ENCODE measurements around the gene DYNLRB2.

The DYNLRB2 gene

DNA sequence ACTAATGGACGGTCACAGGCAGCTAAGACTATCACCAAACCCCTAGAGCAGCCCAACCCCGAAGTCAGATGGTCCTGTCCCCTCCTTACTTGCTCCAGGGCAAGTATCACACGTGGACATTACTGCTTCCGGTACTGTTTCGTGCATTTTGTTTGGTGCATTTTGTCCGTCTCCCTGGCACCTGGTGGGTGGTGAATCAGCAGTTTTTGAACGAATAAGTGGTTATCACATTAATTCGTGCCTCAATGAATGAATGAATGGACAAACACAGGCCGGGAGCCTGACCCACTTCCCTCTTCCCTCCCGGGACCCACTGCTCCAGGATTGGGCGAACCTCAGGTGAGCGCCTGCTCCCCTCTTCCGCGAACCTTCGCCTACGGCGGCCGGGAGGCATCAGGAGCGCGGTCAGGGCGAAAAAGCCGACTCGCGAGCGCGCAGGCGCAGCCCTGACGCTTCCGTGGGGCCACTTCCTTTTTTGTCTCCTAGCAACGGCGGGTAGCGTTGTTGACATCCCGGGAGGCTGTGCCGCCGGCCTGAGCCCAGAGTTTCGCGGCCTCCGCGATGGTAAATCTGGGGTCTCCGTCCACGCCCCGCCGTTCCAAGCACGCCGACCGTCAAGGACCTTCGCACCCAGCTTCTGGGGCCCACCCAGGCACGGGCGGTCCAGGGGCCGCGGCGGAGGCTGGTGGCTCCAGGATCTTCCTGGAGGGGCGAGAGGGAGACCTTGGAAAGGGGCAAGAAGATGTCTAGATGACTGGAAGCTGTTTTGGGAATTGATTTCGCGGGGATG, at the start of gene DYNLRB2:
DYNLRB2 (plus strand) TSS at position 478 of the 790 bp plus-strand sequence; CDS start at position 562, 84 bp downstream.
- peak; percentile 78 for DNase-seq (ENCODE audit: low read depth)

DNA sequence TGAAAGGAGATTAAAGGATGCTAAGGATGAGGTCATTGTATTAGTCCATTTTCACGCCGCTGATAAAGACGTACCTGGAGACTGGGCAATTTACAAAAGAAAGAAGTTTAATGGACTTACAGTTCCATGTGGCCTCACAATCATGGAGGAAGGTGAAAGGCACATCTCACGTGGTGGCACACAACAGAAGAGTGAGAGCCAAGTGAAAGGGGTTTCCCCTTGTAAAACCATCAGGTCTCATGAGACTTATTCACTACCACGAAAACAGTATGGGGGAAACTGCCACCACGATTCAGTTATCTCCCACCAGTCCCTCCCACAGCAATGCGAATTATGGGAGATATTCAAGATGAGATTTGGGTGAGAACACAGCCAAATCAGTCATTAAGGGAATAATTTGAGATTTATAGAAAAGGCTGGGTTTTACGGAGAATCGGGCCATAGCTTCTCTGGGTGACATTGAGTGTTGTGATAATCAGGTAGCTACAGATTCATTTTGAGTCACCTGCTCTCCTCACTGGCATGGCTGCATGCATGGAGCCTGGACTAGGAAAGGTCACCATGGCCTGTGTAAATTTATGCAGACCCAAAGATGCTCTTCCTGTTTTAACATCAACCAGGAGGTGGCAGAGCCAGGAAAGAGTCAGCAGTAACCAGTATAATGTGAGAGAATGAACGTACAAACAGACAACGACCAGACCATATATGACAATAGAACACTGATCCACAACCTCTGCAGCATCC, 40.5 kb upstream of the DYNLRB2 start:
- no peak for DNase-seq (ENCODE audit: low read depth)

DNA sequence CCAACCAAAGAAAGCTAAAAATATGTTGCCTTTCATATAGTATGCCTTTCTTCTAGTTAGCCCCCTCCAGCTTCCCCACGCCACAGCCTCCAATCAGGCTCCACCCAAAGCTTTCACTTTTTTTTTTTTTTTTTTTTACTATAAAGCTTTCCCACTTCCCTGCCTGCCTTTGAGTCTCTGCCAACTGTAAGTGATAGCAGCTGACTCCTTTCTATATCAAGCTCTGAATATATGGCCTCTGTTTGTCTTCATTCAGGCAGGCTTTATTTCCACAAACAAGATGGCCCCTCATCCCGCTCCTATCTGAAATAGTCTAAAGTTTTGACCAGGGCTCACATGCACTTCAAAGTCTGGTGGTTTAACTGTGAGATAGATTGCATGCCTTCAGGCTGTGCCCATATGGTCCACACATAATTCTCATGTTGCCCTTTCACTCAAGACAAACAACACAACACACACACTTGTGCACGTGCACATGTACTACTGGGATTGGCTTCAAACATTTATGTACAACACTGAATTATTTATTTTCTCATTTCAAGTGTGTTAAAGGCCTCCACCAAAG, 39.8 kb upstream of the DYNLRB2 start:
- DNase-seq (ENCODE audit: low read depth): no peak

DNA sequence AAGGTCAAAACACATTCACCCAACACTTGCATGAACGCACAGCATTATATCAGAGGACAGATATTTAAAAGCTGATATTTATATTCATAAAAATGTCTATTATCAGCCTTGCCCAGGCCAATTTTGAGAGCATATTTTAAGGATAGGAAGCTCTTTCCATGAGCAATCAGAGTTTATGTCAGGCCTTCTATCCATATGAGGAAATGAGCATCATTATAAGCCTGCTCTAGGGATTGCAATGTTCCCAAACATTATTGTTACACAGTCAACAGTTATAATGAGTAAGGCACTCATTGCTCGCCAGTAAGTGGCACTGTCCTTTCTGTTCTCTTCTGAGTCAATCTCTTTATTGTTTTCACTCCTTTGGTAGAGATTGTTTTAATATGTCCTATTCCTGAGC, 37.7 kb upstream of the DYNLRB2 start:
- no peak for DNase-seq (ENCODE audit: low read depth)

DNA sequence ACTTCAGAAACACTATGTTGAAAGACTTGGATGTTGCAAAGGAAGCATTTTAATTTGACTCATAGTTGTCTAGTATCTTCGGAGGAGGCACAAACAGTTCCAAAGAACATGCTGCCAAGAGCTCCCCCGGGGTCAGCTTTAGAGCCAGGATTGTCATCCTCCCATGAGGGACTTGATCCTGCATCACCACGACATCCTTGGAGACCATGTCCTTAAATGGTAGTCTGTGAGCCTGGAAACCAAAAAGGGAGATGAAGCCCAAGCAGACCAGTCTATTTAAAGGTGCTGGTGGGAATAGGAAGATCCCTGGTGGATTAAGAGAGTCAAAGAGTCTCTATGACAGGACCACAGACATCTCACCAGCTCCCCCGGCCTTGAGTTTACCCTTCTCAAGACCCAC, 33.3 kb upstream of the DYNLRB2 start:
- DNase-seq (ENCODE audit: low read depth): no peak

DNA sequence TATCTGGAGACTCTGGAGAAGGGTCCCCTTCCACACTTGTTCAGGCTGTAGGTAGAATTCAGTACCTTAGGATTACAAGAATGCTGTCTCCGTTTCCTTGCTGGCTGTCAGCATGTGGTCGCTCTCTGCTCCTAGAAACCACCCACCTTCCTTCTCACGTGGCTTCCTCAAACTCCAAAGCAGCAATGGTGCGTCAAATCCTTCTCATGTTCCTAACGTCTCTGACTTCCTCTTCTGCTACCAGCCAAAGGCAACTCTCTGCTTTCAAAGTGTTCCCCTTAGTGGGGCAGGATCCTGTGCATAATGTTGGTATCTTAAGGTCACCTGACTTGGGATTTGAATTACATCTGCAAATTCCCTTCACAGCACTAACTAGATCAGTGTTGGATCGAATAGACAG, 30.9 kb upstream of the DYNLRB2 start:
- no peak for DNase-seq (ENCODE audit: low read depth)

DNA sequence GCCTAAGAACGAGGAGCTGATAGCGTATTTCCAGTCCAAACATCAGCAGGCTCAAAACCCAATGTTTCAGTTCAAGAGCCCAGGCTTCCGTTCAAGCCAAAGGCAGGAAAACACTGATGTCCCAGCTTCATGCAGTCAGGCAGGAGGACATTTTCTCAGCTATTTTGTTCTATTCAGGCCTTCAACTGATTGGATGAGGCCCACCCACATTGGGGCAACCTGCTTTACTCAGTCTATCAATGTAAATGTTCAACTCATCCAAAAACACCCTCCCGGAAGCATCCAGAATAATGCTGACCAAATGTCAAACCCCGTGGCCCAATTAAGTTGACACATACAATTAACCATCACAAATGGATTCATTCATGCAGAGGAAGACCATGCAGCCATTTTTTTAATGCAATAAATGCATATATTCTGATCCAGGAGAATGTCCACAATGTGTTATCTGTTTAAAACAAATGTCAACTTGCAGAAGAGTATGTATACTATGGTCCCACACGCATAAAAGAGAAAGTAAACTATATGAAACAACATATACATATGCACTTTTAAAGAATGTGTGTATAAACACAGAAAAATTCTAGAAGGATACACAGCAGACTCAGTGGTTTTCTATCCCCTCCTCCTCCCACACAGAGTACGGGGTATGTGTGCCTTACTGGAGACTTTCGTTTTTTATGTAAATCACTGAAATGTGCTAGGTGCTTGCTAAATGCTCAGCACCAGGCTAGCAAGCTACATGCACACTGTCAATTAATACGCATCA, 28.8 kb upstream of the DYNLRB2 start:
- DNase-seq (ENCODE audit: low read depth): no peak

DNA sequence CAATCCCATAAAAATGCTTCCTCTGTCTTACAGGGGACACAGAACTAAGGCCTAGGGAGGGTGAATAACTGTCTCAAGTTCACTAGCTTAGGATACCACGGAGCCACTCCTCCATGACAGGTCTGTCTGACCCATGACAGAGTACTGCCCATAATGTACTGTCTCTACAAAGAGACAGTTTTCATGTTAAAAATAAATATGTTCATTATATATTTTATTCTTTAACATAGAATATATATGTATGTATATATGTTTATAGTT, 28.3 kb upstream of the DYNLRB2 start:
- no peak for DNase-seq (ENCODE audit: low read depth)

DNA sequence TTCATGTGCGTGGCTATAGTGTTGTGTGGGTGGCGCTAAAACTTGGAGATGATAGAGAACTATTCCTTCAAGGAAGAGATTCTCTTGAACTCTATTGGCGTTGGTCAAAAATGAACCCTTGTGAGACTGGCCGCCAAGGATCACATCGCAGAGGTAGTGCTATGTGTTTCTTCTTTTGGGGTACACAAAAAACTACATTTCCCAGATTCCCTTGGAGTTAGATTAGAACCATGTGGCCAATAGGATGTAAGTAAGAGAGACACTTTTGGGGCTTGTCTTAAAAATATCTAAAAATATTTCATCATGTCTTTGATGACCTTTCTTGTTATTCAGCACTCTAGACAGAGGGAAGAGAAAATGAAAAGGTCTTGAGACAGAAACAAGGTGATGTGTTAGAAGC, 25.4 kb upstream of the DYNLRB2 start:
- DNase-seq (ENCODE audit: low read depth): no peak

DNA sequence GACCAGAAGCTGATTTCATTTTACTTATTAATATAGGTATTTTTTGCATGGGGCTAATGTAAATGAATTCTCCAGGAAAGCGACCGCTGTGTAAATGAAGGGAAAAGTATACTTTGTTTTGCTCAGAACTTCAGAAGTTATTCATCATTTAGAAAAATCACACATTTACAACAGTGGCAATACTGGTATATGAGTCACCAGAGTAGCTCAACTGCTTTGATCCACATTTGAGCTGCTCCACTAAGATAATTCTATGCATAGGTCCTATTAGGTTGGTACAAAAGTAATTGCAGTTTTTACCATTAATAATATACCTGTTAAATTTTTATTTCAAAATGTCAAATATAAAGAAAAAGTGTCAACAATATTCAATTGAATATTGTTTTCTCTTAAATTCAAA, 22.9 kb upstream of the DYNLRB2 start:
- DNase-seq (ENCODE audit: low read depth): no peak

DNA sequence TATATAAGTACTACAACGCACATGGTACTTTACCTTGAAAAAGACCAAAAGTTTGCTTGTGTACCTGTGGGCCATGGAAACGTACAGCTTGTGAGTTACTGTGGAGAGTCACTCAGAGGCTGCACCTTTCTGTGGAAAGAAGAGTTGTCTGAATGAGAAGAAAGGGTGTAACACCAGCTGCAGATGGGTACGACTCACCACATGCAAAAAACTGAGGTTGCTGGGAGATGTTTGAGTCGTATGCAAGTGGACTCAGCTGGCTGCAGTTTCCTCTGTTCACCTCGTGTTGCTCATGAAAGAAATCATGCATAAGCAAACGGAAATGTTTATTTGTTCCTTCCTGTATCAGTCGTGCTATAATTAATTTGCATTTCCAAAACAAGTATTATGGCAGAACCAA, 22.4 kb upstream of the DYNLRB2 start:
- no peak for DNase-seq (ENCODE audit: low read depth)

DNA sequence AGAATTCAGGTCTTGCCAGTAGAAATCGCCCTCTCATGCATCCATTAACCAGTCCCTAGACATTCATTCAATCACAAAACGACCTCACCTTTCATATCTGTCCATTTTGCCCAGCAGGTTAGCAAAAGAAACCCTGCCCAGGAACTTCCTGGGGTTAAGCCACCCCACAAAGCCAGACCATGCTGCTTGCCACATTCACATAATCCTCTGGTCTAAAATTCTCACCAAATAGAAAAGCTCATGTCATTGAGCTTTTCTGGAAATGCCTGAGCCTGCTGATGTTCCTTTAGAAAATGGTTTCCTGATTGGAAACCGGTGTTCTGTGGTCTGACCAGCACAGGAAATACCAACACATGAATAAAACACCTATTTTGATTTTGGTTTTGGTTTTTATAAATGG, 21.6 kb upstream of the DYNLRB2 start:
- DNase-seq (ENCODE audit: low read depth): no peak

DNA sequence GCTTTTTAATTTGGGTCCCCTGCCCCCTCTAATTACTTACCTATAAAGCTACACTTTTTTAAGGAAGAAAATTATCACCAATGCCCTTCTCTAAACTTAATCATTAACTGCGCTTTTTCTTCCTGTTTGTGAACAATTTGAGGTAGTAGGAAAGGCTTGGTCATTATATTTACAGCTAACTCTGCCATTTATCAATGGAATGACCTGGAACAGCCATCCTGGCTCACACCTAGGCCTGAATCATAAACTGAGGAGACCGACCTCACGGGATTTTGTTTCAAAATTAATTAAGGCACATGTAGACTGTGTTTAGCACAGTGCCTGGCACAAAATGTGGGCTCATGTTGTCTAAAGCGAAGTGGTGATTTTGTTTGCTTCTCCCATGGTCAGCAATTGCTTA, 15.4 kb upstream of the DYNLRB2 start:
- no peak for DNase-seq (ENCODE audit: low read depth)

DNA sequence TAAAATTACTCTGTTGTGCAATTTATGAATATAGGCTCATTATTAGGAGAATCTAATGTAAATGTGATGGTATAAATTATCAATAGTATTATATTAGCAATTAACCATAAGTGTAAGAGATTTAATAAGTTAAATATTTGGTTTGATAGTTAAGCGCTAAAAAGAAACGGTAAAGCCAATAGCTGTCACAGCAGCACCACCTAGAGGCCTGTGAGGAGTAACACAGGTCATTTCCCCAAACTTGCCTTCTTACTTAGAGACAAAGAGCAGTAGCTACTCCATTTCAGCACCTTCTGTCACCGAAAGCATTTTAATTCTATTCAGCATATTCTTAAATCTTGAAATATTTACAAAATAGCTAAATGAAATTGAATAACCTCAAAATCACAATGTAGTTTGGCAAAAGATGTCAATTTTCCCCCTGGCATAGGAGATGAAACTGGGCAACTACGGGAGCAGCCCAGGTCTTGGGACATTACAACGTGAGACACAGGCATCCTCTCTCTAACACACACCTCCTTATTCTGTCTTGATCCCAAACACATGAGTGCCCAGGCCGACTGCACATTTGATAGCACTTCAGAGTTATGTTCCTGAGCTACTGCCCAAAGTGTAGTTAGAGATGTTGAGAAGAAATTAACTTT, 14.3 kb upstream of the DYNLRB2 start:
- peak; percentile 40 for DNase-seq (ENCODE audit: low read depth)

DNA sequence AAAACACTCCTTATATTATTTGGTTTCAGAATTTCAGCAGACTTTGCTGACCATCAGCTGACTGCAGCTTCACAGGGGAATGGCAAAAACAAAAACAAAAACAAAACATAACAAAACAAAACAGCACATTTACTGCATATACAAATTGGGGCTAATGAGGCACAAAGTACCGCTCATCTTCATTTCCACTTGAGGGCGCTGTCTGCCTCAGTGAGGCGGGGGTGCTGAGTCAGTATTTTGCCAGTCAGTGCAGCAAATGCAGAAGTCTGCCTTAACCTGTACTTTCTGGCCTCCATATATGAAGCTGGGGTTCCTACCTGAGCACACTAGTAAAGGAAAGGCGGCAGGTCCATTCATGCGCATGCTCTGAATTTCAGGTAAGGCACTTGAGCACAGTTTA, 13.5 kb upstream of the DYNLRB2 start:
- DNase-seq (ENCODE audit: low read depth): peak; percentile 19

DNA sequence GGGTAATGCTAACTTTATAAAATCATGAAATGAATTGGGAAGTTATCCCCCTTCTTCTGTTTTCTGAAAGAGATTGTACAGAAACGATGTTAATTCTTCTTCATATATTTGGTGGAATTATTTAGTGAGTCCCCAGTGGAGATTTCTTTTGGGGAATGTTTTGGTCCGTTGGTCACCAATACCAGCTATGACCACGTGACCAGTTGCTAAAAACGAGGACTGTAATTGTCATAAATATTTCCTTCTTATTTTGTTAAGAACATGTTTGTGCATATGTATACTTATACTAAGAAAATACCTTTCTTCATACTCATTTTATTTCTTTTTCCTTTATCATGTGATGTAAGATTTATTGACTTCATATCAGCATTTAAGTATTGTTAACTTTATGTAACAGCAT, 10.3 kb upstream of the DYNLRB2 start:
- no peak for DNase-seq (ENCODE audit: low read depth)

DNA sequence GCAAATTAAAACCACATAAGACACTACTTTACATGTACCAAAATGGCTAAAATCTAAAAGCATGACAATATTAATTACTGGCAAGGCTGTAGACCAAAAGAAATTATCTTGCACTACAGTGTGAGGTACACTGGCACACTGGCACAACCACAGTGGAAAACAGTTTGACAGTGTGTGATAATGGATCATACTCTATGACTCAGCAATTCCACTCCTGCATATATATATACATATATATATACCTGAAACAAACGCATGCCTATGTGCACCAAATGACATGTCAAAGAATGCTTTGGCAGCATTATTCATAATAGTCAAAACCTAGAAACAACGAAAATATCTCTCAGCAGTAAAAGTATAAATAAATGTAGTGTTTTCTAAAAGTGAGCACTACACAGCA, 4.6 kb upstream of the DYNLRB2 start:
- DNase-seq (ENCODE audit: low read depth): no peak

DNA sequence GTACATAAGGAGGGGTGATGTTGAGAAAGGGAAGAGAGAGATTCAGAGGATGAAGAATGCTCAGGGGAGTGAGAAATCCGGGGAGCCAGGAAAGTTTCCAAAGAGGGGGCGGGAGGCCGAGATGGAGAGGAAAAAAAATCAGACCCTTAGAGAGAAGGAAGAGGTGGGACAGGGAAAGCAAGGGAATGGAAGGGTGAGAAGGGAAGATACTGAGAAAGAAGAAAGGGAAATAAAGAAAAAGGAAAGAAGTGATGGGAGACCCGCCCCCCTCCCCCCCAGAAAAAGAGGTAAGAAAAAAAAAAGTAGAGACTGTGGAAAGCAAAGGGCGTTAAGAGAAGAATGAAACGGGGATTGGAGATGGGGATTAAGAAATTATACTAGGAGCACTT, 507 bp downstream of the DYNLRB2 start:
- no peak for DNase-seq (ENCODE audit: low read depth)

DNA sequence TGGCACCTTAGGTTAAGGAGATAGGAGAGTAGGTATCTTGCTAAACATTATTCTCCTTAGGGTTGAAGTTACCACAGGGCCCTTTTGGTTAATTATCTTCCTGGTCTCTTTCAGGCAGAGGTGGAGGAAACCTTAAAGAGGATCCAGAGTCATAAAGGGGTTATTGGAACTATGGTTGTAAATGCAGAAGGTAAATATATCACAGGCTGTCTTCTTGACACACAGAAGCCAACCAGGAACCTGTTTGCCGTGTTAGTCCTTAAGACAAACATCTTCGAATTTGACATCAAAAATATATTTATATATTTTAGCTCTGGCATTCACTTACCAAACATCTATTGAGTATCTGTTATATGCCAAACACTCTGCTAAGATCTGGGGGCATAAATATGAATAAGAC, 2.4 kb downstream of the DYNLRB2 start:
- no peak for DNase-seq (ENCODE audit: low read depth)

DNA sequence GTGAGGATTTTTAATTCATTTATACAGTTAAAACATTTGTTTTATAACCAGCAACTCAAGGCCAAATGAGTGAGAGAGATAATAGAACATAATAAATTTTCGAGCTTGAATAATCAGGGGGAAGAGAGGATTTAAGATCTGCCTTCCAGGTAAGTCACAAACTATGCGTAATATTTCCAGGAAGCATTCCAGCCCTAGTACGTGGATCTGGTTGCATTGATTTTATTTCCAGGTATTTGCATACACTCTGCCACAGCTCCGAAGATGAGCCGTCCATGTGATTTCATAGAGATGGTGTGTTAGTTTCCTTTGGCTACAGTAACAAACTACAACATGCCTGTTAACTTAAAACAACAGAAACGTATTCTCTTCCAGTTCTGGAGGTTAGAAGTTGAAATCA, 3.5 kb downstream of the DYNLRB2 start:
- no peak for DNase-seq (ENCODE audit: low read depth)

DNA sequence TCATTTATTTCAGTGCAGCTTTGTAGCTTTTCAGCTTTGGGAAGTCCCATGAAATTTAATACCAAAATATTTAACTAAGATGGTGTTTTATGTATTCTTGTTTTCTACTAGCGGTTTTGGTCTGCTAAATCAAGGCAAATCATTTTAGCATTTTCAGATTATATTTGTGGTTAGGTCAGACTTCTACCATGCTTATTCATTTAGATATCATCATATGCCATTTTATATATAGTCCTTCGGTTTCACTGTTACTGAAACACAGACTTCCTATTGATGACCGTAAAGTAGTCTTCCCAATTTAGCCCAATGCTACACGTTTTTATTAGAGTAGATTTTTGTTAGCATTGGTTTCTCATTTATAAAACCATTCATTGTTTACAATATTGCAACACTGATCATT, 5.5 kb downstream of the DYNLRB2 start:
- DNase-seq (ENCODE audit: low read depth): no peak

DNA sequence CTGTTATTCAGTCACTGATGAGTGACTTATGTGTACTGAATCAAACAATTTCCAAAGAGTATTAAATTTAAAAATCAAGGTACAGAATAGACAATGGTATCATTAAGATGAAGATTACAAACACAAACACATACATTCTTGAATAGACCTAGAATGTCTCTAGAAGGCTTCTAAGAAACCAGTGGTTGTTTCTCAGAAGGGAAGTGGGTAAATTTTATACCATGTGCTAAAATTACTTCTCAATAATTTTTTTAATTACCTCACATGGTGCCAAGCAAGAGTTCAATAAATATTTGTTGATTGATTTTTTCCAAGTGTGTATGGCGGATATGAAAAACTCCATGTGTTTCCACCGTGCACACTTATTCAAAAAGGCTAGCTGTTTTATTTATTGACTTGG, 6.4 kb downstream of the DYNLRB2 start:
- no peak for DNase-seq (ENCODE audit: low read depth)
